HepG2 (cell line): ENCODE measurements around the gene TMEM33. TPM values are rescaled to one million over a fixed set of nuclear protein-coding genes. Genes with fewer than 3 reads are reported as not detected.

Experiments
- IRX3 ChIP-seq: sonication (generic); formaldehyde crosslinking; IDR thresholded peaks from 2 replicates; pipeline ENCODE4 v1.8.1; 2023; ENCODE audit warnings: mild to moderate bottlenecking, low read depth, missing genetic modification reagents, borderline replicate concordance
- KDM5A ChIP-seq: fragments of 200-600 bp; sonication (generic); IDR thresholded peaks from 2 replicates; pipeline ENCODE4 v1.7.0; 2018; ENCODE audit warnings: antibody characterized with exemption, mild to moderate bottlenecking, low read length, borderline replicate concordance
- RBAK ChIP-seq: sonication (generic); formaldehyde crosslinking; IDR thresholded peaks from 2 replicates; pipeline ENCODE4 v1.5.1; 2020; ENCODE audit warnings: mild to moderate bottlenecking, missing genetic modification reagents
- RELA ChIP-seq: sonication (generic); formaldehyde crosslinking; IDR thresholded peaks from 2 replicates; pipeline ENCODE4 v1.4.0; 2020; ENCODE audit warnings: missing genetic modification reagents
- SPEN ChIP-seq: sonication (generic); formaldehyde crosslinking; IDR thresholded peaks from 2 replicates; pipeline ENCODE4 v1.5.1; 2020; ENCODE audit warnings: low read depth, mild to moderate bottlenecking, missing genetic modification reagents
- ZNF552 ChIP-seq: sonication (generic); formaldehyde crosslinking; IDR thresholded peaks from 2 replicates; pipeline ENCODE4 v1.9.0; 2022; ENCODE audit warnings: missing genetic modification reagents, mild to moderate bottlenecking, borderline replicate concordance
- polyA plus RNA-seq, 8 experiments: library from polyadenylated mRNA; depleted of rRNA in 3 of 8; stranded (reverse) in 7 of 8; unstranded in 1 of 8; fragments of >200 nt; fragmentation: Illumina TruSeq in 4 of 8; extraction: Trizol in 4 of 8; gene quantifications; 2 replicates each; pipeline versions ENCODE4 v1.2.1 to v1.2.3, GENCODE V29; 2011 to 2016; ENCODE audit warnings: low read depth in 4 of 8, missing spikeins in 1 of 8, mixed read lengths in 1 of 8; ENCODE audit not compliant: insufficient read depth in 1 of 8
- total RNA-seq, 5 experiments: library from RNA; depleted of rRNA; stranded (reverse); fragments of >200 nt; fragmentation: Illumina TruSeq; extraction: Trizol; gene quantifications; 2 replicates each; pipeline ENCODE4 v1.2.3, GENCODE V29; 2016; ENCODE audit warnings: low read depth in 1 of 5
- TF ChIP-seq, protein P1 (sequence below): sonication (generic); formaldehyde crosslinking; IDR thresholded peaks from 2 replicates; pipeline ENCODE4 v1.4.0; 2020; ENCODE audit warnings: low read depth, missing genetic modification reagents
- TF ChIP-seq, protein P2 (sequence below): sonication (generic); formaldehyde crosslinking; IDR thresholded peaks from 2 replicates; pipeline ENCODE4 v1.5.1; 2020; ENCODE audit warnings: mild to moderate bottlenecking, missing genetic modification reagents, borderline replicate concordance
- TF ChIP-seq, protein P3 (sequence below): IDR thresholded peaks from 2 replicates; pipeline ENCODE4 v1.4.0; 2020; ENCODE audit warnings: mild to moderate bottlenecking, missing genetic modification reagents
- TF ChIP-seq, protein P4 (sequence below): sonication (generic); formaldehyde crosslinking; IDR thresholded peaks from 2 replicates; pipeline ENCODE4 v1.4.0; 2020; ENCODE audit warnings: missing genetic modification reagents

TMEM33 gene
- total and polyA plus RNA-seq, 2 of the 13 experiments (the other 11 are each of a cell fraction or from before 2014, with no cell fraction given) = 36.1 to 66.6 TPM

DNA sequence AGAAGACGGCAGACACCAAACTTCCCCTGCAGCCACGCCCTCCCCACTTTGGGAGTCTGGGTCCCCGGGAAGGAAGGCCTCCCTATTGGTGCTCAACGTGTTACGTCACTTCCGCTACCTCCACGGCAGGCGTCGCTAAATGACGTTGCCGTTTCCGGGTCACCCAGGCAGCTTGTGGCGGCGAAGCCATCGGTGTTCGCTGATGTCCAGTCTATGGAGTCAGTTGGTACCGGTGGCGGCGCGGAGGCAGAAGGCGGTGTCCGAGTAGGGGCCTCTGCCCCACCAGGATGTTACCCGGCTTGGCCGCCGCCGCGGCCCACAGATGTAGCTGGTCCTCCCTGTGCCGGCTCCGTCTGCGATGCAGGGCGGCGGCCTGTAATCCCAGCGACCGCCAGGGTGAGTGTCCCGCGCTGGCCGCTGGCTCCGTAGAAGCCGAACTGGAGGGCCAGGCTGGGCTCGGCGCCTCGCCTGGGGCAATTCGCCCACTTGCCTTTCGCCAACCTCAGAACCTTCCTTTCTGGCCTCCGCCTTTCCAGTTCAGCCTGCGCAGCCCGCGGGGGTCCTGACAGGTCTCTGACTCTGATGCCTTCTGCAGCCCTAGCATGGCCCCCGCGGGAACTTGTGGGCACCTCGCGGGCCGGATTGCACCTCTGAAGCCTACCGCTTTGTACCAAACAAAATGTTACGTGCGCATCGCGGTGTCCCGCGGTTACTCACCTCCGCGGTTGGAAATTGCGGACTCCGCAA lies 55.3 kb downstream of the TMEM33 start, which contains the start of gene SLC30A9 (continued):
- TF ChIP-seq, protein P1, sequence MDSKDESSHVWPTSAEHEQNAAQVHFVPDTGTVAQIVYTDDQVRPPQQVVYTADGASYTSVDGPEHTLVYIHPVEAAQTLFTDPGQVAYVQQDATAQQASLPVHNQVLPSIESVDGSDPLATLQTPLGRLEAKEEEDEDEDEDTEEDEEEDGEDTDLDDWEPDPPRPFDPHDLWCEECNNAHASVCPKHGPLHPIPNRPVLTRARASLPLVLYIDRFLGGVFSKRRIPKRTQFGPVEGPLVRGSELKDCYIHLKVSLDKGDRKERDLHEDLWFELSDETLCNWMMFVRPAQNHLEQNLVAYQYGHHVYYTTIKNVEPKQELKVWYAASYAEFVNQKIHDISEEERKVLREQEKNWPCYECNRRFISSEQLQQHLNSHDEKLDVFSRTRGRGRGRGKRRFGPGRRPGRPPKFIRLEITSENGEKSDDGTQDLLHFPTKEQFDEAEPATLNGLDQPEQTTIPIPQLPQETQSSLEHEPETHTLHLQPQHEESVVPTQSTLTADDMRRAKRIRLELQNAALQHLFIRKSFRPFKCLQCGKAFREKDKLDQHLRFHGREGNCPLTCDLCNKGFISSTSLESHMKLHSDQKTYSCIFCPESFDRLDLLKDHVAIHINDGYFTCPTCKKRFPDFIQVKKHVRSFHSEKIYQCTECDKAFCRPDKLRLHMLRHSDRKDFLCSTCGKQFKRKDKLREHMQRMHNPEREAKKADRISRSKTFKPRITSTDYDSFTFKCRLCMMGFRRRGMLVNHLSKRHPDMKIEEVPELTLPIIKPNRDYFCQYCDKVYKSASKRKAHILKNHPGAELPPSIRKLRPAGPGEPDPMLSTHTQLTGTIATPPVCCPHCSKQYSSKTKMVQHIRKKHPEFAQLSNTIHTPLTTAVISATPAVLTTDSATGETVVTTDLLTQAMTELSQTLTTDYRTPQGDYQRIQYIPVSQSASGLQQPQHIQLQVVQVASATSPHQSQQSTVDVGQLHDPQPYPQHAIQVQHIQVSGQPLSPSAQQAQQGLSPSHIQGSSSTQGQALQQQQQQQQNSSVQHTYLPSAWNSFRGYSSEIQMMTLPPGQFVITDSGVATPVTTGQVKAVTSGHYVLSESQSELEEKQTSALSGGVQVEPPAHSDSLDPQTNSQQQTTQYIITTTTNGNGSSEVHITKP = no peak
- TF ChIP-seq RELA (no peak), KDM5A (peak; percentile 42; the same call in 1 of the 2 replicates), IRX3 (CRISPR knock-in tag) (no peak), ZNF552 (CRISPR knock-in tag) (peak; percentile 68; the same call in 1 of the 2 replicates), RBAK (CRISPR knock-in tag) (peak; percentile 43; the same call in 1 of the 2 replicates), SPEN (CRISPR knock-in tag) (peak; percentile 92)
- TF ChIP-seq, protein P2, sequence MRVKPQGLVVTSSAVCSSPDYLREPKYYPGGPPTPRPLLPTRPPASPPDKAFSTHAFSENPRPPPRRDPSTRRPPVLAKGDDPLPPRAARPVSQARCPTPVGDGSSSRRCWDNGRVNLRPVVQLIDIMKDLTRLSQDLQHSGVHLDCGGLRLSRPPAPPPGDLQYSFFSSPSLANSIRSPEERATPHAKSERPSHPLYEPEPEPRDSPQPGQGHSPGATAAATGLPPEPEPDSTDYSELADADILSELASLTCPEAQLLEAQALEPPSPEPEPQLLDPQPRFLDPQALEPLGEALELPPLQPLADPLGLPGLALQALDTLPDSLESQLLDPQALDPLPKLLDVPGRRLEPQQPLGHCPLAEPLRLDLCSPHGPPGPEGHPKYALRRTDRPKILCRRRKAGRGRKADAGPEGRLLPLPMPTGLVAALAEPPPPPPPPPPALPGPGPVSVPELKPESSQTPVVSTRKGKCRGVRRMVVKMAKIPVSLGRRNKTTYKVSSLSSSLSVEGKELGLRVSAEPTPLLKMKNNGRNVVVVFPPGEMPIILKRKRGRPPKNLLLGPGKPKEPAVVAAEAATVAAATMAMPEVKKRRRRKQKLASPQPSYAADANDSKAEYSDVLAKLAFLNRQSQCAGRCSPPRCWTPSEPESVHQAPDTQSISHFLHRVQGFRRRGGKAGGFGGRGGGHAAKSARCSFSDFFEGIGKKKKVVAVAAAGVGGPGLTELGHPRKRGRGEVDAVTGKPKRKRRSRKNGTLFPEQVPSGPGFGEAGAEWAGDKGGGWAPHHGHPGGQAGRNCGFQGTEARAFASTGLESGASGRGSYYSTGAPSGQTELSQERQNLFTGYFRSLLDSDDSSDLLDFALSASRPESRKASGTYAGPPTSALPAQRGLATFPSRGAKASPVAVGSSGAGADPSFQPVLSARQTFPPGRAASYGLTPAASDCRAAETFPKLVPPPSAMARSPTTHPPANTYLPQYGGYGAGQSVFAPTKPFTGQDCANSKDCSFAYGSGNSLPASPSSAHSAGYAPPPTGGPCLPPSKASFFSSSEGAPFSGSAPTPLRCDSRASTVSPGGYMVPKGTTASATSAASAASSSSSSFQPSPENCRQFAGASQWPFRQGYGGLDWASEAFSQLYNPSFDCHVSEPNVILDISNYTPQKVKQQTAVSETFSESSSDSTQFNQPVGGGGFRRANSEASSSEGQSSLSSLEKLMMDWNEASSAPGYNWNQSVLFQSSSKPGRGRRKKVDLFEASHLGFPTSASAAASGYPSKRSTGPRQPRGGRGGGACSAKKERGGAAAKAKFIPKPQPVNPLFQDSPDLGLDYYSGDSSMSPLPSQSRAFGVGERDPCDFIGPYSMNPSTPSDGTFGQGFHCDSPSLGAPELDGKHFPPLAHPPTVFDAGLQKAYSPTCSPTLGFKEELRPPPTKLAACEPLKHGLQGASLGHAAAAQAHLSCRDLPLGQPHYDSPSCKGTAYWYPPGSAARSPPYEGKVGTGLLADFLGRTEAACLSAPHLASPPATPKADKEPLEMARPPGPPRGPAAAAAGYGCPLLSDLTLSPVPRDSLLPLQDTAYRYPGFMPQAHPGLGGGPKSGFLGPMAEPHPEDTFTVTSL (CRISPR knock-in tag) = 0 out of 2 replicates have a peak, but pooled peaks have one; percentile 19
- TF ChIP-seq, protein P3, sequence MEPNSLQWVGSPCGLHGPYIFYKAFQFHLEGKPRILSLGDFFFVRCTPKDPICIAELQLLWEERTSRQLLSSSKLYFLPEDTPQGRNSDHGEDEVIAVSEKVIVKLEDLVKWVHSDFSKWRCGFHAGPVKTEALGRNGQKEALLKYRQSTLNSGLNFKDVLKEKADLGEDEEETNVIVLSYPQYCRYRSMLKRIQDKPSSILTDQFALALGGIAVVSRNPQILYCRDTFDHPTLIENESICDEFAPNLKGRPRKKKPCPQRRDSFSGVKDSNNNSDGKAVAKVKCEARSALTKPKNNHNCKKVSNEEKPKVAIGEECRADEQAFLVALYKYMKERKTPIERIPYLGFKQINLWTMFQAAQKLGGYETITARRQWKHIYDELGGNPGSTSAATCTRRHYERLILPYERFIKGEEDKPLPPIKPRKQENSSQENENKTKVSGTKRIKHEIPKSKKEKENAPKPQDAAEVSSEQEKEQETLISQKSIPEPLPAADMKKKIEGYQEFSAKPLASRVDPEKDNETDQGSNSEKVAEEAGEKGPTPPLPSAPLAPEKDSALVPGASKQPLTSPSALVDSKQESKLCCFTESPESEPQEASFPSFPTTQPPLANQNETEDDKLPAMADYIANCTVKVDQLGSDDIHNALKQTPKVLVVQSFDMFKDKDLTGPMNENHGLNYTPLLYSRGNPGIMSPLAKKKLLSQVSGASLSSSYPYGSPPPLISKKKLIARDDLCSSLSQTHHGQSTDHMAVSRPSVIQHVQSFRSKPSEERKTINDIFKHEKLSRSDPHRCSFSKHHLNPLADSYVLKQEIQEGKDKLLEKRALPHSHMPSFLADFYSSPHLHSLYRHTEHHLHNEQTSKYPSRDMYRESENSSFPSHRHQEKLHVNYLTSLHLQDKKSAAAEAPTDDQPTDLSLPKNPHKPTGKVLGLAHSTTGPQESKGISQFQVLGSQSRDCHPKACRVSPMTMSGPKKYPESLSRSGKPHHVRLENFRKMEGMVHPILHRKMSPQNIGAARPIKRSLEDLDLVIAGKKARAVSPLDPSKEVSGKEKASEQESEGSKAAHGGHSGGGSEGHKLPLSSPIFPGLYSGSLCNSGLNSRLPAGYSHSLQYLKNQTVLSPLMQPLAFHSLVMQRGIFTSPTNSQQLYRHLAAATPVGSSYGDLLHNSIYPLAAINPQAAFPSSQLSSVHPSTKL (CRISPR knock-in tag) = peak; percentile 46; the same call in 1 of the 2 replicates
- TF ChIP-seq, protein P4, sequence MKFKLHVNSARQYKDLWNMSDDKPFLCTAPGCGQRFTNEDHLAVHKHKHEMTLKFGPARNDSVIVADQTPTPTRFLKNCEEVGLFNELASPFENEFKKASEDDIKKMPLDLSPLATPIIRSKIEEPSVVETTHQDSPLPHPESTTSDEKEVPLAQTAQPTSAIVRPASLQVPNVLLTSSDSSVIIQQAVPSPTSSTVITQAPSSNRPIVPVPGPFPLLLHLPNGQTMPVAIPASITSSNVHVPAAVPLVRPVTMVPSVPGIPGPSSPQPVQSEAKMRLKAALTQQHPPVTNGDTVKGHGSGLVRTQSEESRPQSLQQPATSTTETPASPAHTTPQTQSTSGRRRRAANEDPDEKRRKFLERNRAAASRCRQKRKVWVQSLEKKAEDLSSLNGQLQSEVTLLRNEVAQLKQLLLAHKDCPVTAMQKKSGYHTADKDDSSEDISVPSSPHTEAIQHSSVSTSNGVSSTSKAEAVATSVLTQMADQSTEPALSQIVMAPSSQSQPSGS (CRISPR knock-in tag) = peak; percentile 72
